Activated CD8-positive, alpha-beta memory T cell treated with anti-CD3 and anti-CD28 coated beads, Interleukin-2, amount 50 U/mL, for 24 hours (primary cell): ENCODE data around the gene NECTIN4.

Experiments used
- DNase-seq: peaks from one replicate; pipeline ENCODE4 v3.0.0-alpha.2; 2020; ENCODE audit errors: extremely low read depth

NECTIN4 gene

GRCh38 chr1:161111527-161111926, 22.2 kb upstream of the NECTIN4 start:
- no peak for DNase-seq

GRCh38 chr1:161111117-161111516, 21.8 kb upstream of the NECTIN4 start:
- no peak for DNase-seq

GRCh38 chr1:161106431-161106830, 17.1 kb upstream of the NECTIN4 start:
- DNase-seq, result no peak

- no peak for DNase-seq
Measured at GRCh38 chr1:161100556-161100955, 11.2 kb upstream of the NECTIN4 start.

- DNase-seq, result no peak
Measured at GRCh38 chr1:161099090-161099802, 9.9 kb upstream of the NECTIN4 start.

- DNase-seq, result peak; percentile 37
Measured at GRCh38 chr1:161098210-161099068, 9.1 kb upstream of the NECTIN4 start, which contains the start of gene KLHDC9. KLHDC9 (plus strand) TSS chr1:161098361; CDS start chr1:161098536, 175 bp downstream.

GRCh38 chr1:161096530-161096929, 7.2 kb upstream of the NECTIN4 start:
- no peak for DNase-seq

- no peak for DNase-seq
Measured at GRCh38 chr1:161096015-161096414, 6.7 kb upstream of the NECTIN4 start.

GRCh38 chr1:161095230-161095629, 5.9 kb upstream of the NECTIN4 start:
- no peak for DNase-seq

GRCh38 chr1:161094481-161094880, 5.1 kb upstream of the NECTIN4 start:
- DNase-seq, result no peak

GRCh38 chr1:161092621-161093028, 3.3 kb upstream of the NECTIN4 start:
- no peak for DNase-seq

- DNase-seq, result no peak
Measured at GRCh38 chr1:161091796-161092507, 2.6 kb upstream of the NECTIN4 start.

- no peak for DNase-seq
Measured at GRCh38 chr1:161091093-161091492, 1.7 kb upstream of the NECTIN4 start.

- DNase-seq, result no peak
Measured at GRCh38 chr1:161090617-161091016, 1.3 kb upstream of the NECTIN4 start.

GRCh38 chr1:161089938-161090337, 580 bp upstream of the NECTIN4 start:
- DNase-seq, result no peak

- DNase-seq, result no peak
Measured at GRCh38 chr1:161088587-161089110, 709 bp downstream of the NECTIN4 start.

GRCh38 chr1:161086457-161086856, 2.9 kb downstream of the NECTIN4 start:
- no peak for DNase-seq

GRCh38 chr1:161085165-161085564, 4.2 kb downstream of the NECTIN4 start:
- no peak for DNase-seq

- no peak for DNase-seq
Measured at GRCh38 chr1:161084597-161084988, 4.8 kb downstream of the NECTIN4 start.

GRCh38 chr1:161083748-161084596, 5.4 kb downstream of the NECTIN4 start:
- no peak for DNase-seq
